Measurements from ENCODE around the gene GATA3.

DNA sequence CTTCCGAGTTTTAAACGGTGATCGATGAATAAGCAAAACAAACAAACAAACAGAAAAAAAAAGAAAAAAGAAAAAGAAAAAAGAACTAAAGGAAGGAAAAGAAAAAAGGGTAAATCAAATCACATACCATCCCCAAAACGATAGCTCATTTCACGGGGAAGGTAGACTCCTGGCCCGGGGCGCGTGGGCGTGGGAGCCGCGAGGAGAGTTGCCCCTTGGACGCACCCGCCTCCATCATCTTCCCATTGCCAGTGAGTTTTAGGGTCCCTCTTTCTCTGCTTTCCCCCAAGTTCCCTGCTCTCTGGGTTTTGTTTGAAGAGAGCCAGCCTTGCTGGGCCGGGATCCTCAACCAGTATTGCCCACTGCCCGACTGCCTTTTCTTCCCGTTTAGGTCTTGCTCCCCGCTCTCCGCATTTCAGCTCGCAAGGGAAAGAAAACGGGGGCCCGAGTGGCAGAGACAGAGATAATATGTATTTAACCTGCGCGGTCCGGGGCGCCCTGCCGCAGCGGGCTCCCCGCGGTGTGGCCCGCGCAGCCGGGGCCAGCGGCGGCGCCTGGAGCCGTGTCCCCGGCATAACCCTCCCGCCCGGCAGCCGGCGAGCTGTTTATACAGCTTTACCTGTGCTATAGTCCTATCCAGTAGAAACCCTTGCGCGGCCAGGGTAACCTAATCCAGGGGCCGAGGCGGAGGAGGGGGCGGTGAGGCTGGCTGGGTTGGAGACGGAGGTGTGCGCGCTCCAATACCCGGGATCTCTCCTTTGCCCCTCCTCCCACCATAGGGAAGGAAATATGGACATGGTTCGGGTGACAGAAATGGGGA lies 5.2 kb upstream of the GATA3 start:
- no peak for TF ChIP-seq CTCF (IDR thresholded peaks at IDR 0.05)
- no peak for TF ChIP-seq ZFX (IDR thresholded peaks at IDR 0.05; ENCODE audit: borderline replicate concordance)

All from 22Rv1 (cell line).